ENCODE measurements around the gene ADIPOR2.

DNA sequence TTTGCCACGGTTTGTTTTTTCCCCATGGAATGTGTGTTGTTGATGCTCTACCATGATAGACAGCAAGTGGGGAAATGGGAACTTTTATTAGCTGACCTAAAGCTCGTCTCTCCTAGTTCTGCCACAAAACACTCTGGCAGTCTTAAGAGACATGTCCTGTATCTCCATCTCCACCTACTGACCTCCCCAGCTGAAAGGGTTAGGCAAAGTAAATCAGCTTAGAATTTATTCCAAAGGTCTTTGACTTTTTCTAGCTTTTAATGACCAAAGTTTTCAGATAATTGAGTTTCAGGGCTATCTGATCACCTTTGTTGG, 9.4 kb upstream of the ADIPOR2 start:
- no peak for TF ChIP-seq POLR2A (IDR thresholded peaks at IDR 0.05)
- TF ChIP-seq, protein P1, sequence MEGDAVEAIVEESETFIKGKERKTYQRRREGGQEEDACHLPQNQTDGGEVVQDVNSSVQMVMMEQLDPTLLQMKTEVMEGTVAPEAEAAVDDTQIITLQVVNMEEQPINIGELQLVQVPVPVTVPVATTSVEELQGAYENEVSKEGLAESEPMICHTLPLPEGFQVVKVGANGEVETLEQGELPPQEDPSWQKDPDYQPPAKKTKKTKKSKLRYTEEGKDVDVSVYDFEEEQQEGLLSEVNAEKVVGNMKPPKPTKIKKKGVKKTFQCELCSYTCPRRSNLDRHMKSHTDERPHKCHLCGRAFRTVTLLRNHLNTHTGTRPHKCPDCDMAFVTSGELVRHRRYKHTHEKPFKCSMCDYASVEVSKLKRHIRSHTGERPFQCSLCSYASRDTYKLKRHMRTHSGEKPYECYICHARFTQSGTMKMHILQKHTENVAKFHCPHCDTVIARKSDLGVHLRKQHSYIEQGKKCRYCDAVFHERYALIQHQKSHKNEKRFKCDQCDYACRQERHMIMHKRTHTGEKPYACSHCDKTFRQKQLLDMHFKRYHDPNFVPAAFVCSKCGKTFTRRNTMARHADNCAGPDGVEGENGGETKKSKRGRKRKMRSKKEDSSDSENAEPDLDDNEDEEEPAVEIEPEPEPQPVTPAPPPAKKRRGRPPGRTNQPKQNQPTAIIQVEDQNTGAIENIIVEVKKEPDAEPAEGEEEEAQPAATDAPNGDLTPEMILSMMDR (IDR thresholded peaks at IDR 0.05), result no peak

Measured in testis (tissue), 2 donors.